Hepatocyte (in vitro differentiated cells): ENCODE data around the gene UHRF1.

Experiments
- EZH2 ChIP-seq: fragments of 200-600 bp; sonication (generic); IDR thresholded peaks from 2 replicates; pipeline ENCODE4 v1.6.1; 2016; ENCODE audit warnings: antibody characterized with exemption, mild to moderate bottlenecking, borderline replicate concordance
- TF ChIP-seq, protein P1 (sequence below): fragments of 200-600 bp; sonication (generic); IDR thresholded peaks from 2 replicates; pipeline ENCODE4 v1.5.1; 2016; ENCODE audit warnings: antibody characterized with exemption, mild to moderate bottlenecking; ENCODE audit not compliant: poor library complexity

GRCh38 chr19:4984106-4984380 is 74.7 kb downstream of the UHRF1 start:
- TF ChIP-seq EZH2, result no peak
- TF ChIP-seq, protein P1, sequence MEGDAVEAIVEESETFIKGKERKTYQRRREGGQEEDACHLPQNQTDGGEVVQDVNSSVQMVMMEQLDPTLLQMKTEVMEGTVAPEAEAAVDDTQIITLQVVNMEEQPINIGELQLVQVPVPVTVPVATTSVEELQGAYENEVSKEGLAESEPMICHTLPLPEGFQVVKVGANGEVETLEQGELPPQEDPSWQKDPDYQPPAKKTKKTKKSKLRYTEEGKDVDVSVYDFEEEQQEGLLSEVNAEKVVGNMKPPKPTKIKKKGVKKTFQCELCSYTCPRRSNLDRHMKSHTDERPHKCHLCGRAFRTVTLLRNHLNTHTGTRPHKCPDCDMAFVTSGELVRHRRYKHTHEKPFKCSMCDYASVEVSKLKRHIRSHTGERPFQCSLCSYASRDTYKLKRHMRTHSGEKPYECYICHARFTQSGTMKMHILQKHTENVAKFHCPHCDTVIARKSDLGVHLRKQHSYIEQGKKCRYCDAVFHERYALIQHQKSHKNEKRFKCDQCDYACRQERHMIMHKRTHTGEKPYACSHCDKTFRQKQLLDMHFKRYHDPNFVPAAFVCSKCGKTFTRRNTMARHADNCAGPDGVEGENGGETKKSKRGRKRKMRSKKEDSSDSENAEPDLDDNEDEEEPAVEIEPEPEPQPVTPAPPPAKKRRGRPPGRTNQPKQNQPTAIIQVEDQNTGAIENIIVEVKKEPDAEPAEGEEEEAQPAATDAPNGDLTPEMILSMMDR, result no peak
